AG04450 (cell line): ENCODE data around the gene EPSTI1. TPM values are rescaled to one million over a fixed set of nuclear protein-coding genes. Genes with fewer than 3 reads are reported as not detected.

Experiments
- CTCF ChIA-PET: fragments of 300-600, 350-600 bp; formaldehyde crosslinking; extraction: SDS; loops from one replicate; lab custom pipeline; 2022; ENCODE audit warnings: antibody characterized with exemption, inconsistent platforms; lab: Charles Lee
- POLR2A ChIA-PET: fragments of 350-600 bp; formaldehyde crosslinking; extraction: SDS; loops from one replicate; lab custom pipeline; 2021; ENCODE audit warnings: antibody characterized with exemption, inconsistent platforms; lab: Yijun Ruan, JAX
- DNase-seq: peaks from one replicate; pipeline ENCODE4 v3.0.0-alpha.2; 2011; ENCODE audit warnings: low read depth, low spot score
- H3K27ac ChIP-seq: one replicate; pipeline ENCODE4 v1.5.1; 2012; ENCODE audit warnings: low read depth, low read length, control low read depth
- H3K27me3 ChIP-seq: one replicate; pipeline ENCODE4 v1.6.0; 2012; ENCODE audit warnings: low read length; ENCODE audit not compliant: control insufficient read depth, insufficient read depth
- H3K4me3 ChIP-seq: 2 replicates; pipeline ENCODE4 v1.5.1; 2011; ENCODE audit warnings: mild to moderate bottlenecking, low read depth, low read length, control low read depth
- H3K9me3 ChIP-seq: 2 replicates; pipeline ENCODE4 v1.5.1; 2012; ENCODE audit warnings: low read length; ENCODE audit not compliant: control insufficient read depth, insufficient read depth
- CTCF ChIP-seq: IDR thresholded peaks from 2 replicates; pipeline ENCODE4 v1.5.1; 2011; ENCODE audit warnings: low read depth, low read length, control low read depth, inconsistent platforms
- polyA plus RNA-seq: library from polyadenylated mRNA; depleted of rRNA; stranded (reverse); fragments of >200 nt; gene quantifications from 2 replicates; pipeline ENCODE4 v1.2.3, GENCODE V29; 2011

EPSTI1 gene
- polyA plus RNA-seq, 1 experiment: 6.0 TPM

DNA sequence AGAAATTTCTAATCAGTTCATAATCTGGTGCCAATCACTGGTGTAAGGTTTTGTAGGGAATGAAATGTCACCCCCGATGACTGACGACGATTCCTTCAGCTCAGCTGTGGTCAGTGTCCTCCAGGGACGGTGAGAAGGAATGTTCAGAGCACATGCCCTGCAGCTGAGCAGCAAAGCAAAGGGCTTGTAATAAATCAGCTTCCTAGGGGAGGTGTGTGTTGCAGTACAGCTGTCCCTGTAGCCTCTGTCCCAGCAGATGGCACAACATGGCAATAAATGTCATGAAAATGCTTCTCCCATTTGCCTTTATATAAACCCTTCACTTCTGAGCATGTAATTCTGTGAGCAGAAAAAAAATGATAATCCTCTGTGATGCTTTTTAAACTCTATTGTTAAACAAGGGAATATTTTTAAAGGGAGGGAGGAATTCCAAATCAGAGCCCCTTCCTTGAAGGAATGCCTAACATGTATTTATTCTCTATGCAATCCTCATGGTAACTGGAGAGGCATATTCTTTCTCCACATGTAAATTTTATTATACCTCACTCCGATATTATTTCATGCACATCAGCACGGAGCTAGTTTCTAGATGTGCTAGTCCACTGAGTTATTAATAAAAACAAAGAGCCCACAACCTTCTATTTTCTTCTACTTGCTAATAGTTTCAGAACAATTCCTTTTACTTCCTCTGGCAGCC lies 108.1 kb downstream of the EPSTI1 start:
- POLR2A ChIA-PET: no interaction called here
- no peak overlapping the region for H3K4me3 ChIP-seq
- no peaks in the 10 kb centered on the region for H3K9me3 ChIP-seq
- CTCF ChIA-PET: no interaction called here
- DNase-seq: no peak
- H3K27me3 ChIP-seq: no peaks in the 10 kb centered on the region
- no peak overlapping the region for H3K27ac ChIP-seq
- no peak for TF ChIP-seq CTCF

DNA sequence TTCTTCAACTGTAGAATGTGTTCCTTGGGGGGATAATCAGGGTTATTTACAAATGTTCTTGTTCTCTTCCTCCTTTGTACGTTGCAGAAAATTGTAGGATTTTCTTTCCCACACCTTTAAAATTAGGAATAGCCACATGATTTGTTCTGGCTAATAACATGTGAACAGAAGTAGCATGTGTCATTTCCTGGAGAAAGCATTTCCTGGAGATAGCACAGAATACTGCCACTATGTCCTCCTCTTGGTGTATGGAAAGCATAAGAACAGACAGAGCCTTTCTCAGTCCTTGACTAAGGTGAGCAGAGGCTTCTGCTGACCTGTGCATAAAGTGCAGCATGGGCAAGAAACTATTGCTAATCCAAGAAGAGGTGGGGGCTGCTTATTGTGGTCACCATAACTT lies 108.9 kb downstream of the EPSTI1 start:
- DNase-seq: no peak
- Histone ChIP-seq H3K9me3 (no peaks in the 10 kb centered on the region), H3K27ac (no peak overlapping the region), H3K4me3 (no peak overlapping the region), H3K27me3 (no peaks in the 10 kb centered on the region)
- POLR2A ChIA-PET: interaction anchor here (0.6 kb wide), 1 partner anchor 996 kb away, joined by 5 read pairs; the partner anchor contains the start of gene CCDC122
- no peak for TF ChIP-seq CTCF
- CTCF ChIA-PET: interaction anchor here (1.0 kb wide), 1 partner anchor 288 kb away, joined by 5 read pairs; no protein-coding TSS in a partner anchor

- TF ChIP-seq CTCF: no peak
- H3K27ac ChIP-seq: no peak overlapping the region
- ChIA-PET POLR2A (no interaction called here), CTCF (no interaction called here)
- no peak for DNase-seq
- H3K9me3 ChIP-seq: no peaks in the 10 kb centered on the region
- H3K4me3 ChIP-seq: no peak overlapping the region
- no peaks in the 10 kb centered on the region for H3K27me3 ChIP-seq
Measured at GRCh38 chr13:42880056-42880605, 111.9 kb downstream of the EPSTI1 start.

- no peaks in the 10 kb centered on the region for H3K27me3 ChIP-seq
- ChIA-PET CTCF (no interaction called here), POLR2A (no interaction called here)
- H3K9me3 ChIP-seq: no peaks in the 10 kb centered on the region
- no peak overlapping the region for H3K4me3 ChIP-seq
- no peak for TF ChIP-seq CTCF
- H3K27ac ChIP-seq: no peak overlapping the region
- no peak for DNase-seq
Measured at GRCh38 chr13:42878721-42879120, 113.3 kb downstream of the EPSTI1 start.

- no peaks in the 10 kb centered on the region for H3K27me3 ChIP-seq
- no peaks in the 10 kb centered on the region for H3K9me3 ChIP-seq
- no peak for DNase-seq
- no peak overlapping the region for H3K4me3 ChIP-seq
- no peak overlapping the region for H3K27ac ChIP-seq
- ChIA-PET POLR2A (interaction anchor here (0.8 kb wide), 1 partner anchor 717 kb away, joined by 3 read pairs; no protein-coding TSS in a partner anchor), CTCF (interaction anchor here (1.3 to 2.7 kb wide), 4 partner anchors 33 to 282 kb away, joined by 3 to 13 read pairs (median 6); no protein-coding TSS in a partner anchor)
- TF ChIP-seq CTCF: no peak
Measured at GRCh38 chr13:42876887-42877545, 115.0 kb downstream of the EPSTI1 start.
